SU-DHL-6 (cell line): ENCODE results near the gene RSU1.

Source experiments
- H2AFZ ChIP-seq: fragments of 200-600 bp; sonication (generic); 2 replicates; pipeline ENCODE4 v1.6.1; 2014; ENCODE audit warnings: low read depth, mild to moderate bottlenecking, moderate library complexity, mixed read lengths, antibody characterized with exemption, low read length; ENCODE audit not compliant: severe bottlenecking
- H3F3A ChIP-seq: fragments of 200-600 bp; shearing (Covaris generic); 2 replicates; pipeline ENCODE4 v1.6.0; 2016; ENCODE audit warnings: antibody characterized with exemption, mild to moderate bottlenecking; ENCODE audit not compliant: insufficient read depth
- H3K27ac ChIP-seq: fragments of 200-600 bp; sonication (generic); 2 replicates; pipeline ENCODE4 v1.5.1; 2016; ENCODE audit warnings: low read depth, mild to moderate bottlenecking, low read length, moderate library complexity, mixed read lengths
- H3K27me3 ChIP-seq: fragments of 200-600 bp; sonication (generic), shearing (Covaris generic); 2 replicates; pipeline ENCODE4 v1.6.0; 2014; ENCODE audit warnings: mild to moderate bottlenecking, low read length
- H3K36me3 ChIP-seq: fragments of 200-600 bp; sonication (generic); 2 replicates; pipeline ENCODE4 v1.6.1; 2014; ENCODE audit warnings: mild to moderate bottlenecking, low read length, mixed read lengths
- H3K4me2 ChIP-seq: fragments of 300-600, 200-600 bp; shearing (Covaris generic), sonication (generic); 2 replicates; pipeline ENCODE4 v1.6.0; 2014; ENCODE audit warnings: low read length, low read depth, mild to moderate bottlenecking; ENCODE audit not compliant: poor library complexity, severe bottlenecking
- H3K4me3 ChIP-seq: fragments of 200-600 bp; sonication (generic); 2 replicates; pipeline ENCODE4 v1.5.1; 2014; ENCODE audit warnings: antibody characterized with exemption, low read length, mild to moderate bottlenecking, mixed read lengths; ENCODE audit not compliant: insufficient read depth, poor library complexity, severe bottlenecking
- H3K79me2 ChIP-seq: fragments of 200-600 bp; sonication (generic); 2 replicates; pipeline ENCODE4 v1.6.1; 2014; ENCODE audit warnings: mild to moderate bottlenecking, low read length, moderate library complexity; ENCODE audit not compliant: insufficient read depth
- H3K9ac ChIP-seq: fragments of 200-600 bp; sonication (generic); 2 replicates; pipeline ENCODE4 v1.7.0; 2014; ENCODE audit warnings: mild to moderate bottlenecking, low read length
- H3K9me2 ChIP-seq: fragments of 200-600 bp; sonication (generic); replicated peaks from 2 replicates; pipeline ENCODE4 v1.6.1; 2014; ENCODE audit warnings: low read length; ENCODE audit not compliant: insufficient read depth
- H3K9me3 ChIP-seq: fragments of 200-600 bp; sonication (generic); 2 replicates; pipeline ENCODE4 v1.6.1; 2014; ENCODE audit warnings: low read length, mixed read lengths; ENCODE audit not compliant: insufficient read depth
- H4K20me1 ChIP-seq: fragments of 200-600 bp; sonication (generic); 2 replicates; pipeline ENCODE4 v1.6.1; 2014; ENCODE audit warnings: low read depth, mild to moderate bottlenecking, antibody characterized with exemption, low read length, moderate library complexity, mixed read lengths
- CTCF ChIP-seq: fragments of 200-600 bp; sonication (generic); IDR thresholded peaks from one replicate; pipeline ENCODE4 v1.5.1; 2017; ENCODE audit warnings: antibody characterized with exemption, mild to moderate bottlenecking, low read length, moderate library complexity; ENCODE audit not compliant: insufficient read depth, poor library complexity, severe bottlenecking
- EZH2phosphoT487 ChIP-seq: fragments of 200-600 bp; sonication (generic), shearing (Covaris generic); conservative IDR thresholded peaks from 2 replicates; pipeline ENCODE4 v1.6.1; 2018; ENCODE audit warnings: mild to moderate bottlenecking, antibody characterized with exemption, low read length, moderate library complexity, mixed read lengths

The RSU1 gene

GRCh38 chr10:16673443-16673842 lies 143.8 kb downstream of the RSU1 start:
- Histone ChIP-seq H3K27ac (no peak overlapping the region), H3K9me3 (no peaks in the 10 kb centered on the region), H4K20me1 (no peaks in the 10 kb centered on the region), H3F3A (no peaks in the 10 kb centered on the region), H3K9ac (no peak overlapping the region), H2AFZ (no peak overlapping the region), H3K4me2 (no peak overlapping the region), H3K79me2 (no peaks in the 10 kb centered on the region), H3K9me2 (no peaks in the 10 kb centered on the region), H3K36me3 (no peaks in the 10 kb centered on the region), H3K4me3 (no peak overlapping the region), H3K27me3 (no peaks in the 10 kb centered on the region)
- TF ChIP-seq CTCF (no peak), EZH2phosphoT487 (no peak)

- Histone ChIP-seq H3K27ac (no peak overlapping the region), H3K79me2 (no peaks in the 10 kb centered on the region), H3F3A (no peaks in the 10 kb centered on the region), H3K4me3 (no peak overlapping the region), H3K4me2 (no peak overlapping the region), H3K36me3 (no peaks in the 10 kb centered on the region), H4K20me1 (no peaks in the 10 kb centered on the region), H3K9me3 (no peaks in the 10 kb centered on the region), H3K9me2 (no peaks in the 10 kb centered on the region), H2AFZ (no peak overlapping the region), H3K27me3 (no peaks in the 10 kb centered on the region), H3K9ac (no peak overlapping the region)
- TF ChIP-seq CTCF: no peak
- TF ChIP-seq EZH2phosphoT487: no peak
These were observed 153.8 kb downstream of the RSU1 start for GRCh38 chr10:16663444-16663843.

GRCh38 chr10:16662923-16663322 lies 154.3 kb downstream of the RSU1 start:
- Histone ChIP-seq H4K20me1 (no peaks in the 10 kb centered on the region), H3K9ac (no peak overlapping the region), H3K27ac (no peak overlapping the region), H2AFZ (no peak overlapping the region), H3K79me2 (no peaks in the 10 kb centered on the region), H3F3A (no peaks in the 10 kb centered on the region), H3K36me3 (no peaks in the 10 kb centered on the region), H3K9me2 (no peaks in the 10 kb centered on the region), H3K4me2 (no peak overlapping the region), H3K27me3 (no peaks in the 10 kb centered on the region), H3K9me3 (no peaks in the 10 kb centered on the region), H3K4me3 (no peak overlapping the region)
- TF ChIP-seq EZH2phosphoT487 (no peak), CTCF (no peak)
